GM23248 (cell line): ENCODE data around the gene TSHR. TPM values are rescaled to one million over a fixed set of nuclear protein-coding genes. Genes with fewer than 3 reads are reported as not detected.

Experiments used
- DNase-seq: peaks from one replicate; pipeline ENCODE4 v3.0.0-alpha.2; 2015
- H2AFZ ChIP-seq: fragments of 200-600 bp; sonication (generic); 2 replicates; pipeline ENCODE4 v1.6.1; 2016; ENCODE audit warnings: antibody characterized with exemption
- H3F3A ChIP-seq: fragments of 200-600 bp; sonication (generic); 2 replicates; pipeline ENCODE4 v1.6.1; 2016; ENCODE audit warnings: mild to moderate bottlenecking, antibody characterized with exemption, mixed run types; ENCODE audit not compliant: insufficient read depth
- H3K27ac ChIP-seq: fragments of 200-600 bp; sonication (generic); 2 replicates; pipeline ENCODE4 v1.5.1; 2016; ENCODE audit warnings: mild to moderate bottlenecking
- H3K27me3 ChIP-seq: fragments of 200-600 bp; sonication (generic); replicated peaks from 2 replicates; pipeline ENCODE4 v1.6.1; 2016; ENCODE audit warnings: mild to moderate bottlenecking; ENCODE audit not compliant: insufficient read depth
- H3K36me3 ChIP-seq: fragments of 200-600 bp; sonication (generic); 2 replicates; pipeline ENCODE4 v1.6.1; 2016; ENCODE audit warnings: low read depth, mild to moderate bottlenecking
- H3K4me1 ChIP-seq: fragments of 200-600 bp; sonication (generic); 2 replicates; pipeline ENCODE4 v1.6.1; 2016; ENCODE audit warnings: mild to moderate bottlenecking; ENCODE audit not compliant: insufficient read depth
- H3K4me2 ChIP-seq: fragments of 200-600 bp; sonication (generic); one replicate; pipeline ENCODE4 v1.6.1; 2016; ENCODE audit warnings: mild to moderate bottlenecking; ENCODE audit not compliant: unreplicated experiment
- H3K4me3 ChIP-seq: fragments of 200-600 bp; sonication (generic); 2 replicates; pipeline ENCODE4 v1.5.1; 2016; ENCODE audit warnings: mild to moderate bottlenecking
- H3K79me2 ChIP-seq: fragments of 200-600 bp; sonication (generic); 2 replicates; pipeline ENCODE4 v1.6.1; 2016; ENCODE audit warnings: mild to moderate bottlenecking; ENCODE audit not compliant: insufficient read depth
- H3K9ac ChIP-seq: fragments of 200-600 bp; sonication (generic); 2 replicates; pipeline ENCODE4 v1.6.1; 2016; ENCODE audit warnings: mild to moderate bottlenecking
- H3K9me2 ChIP-seq: fragments of 200-600 bp; sonication (generic); 2 replicates; pipeline ENCODE4 v1.6.1; 2016; ENCODE audit warnings: mixed run types, mild to moderate bottlenecking, moderate library complexity; ENCODE audit not compliant: insufficient read depth
- H3K9me3 ChIP-seq: fragments of 200-600 bp; sonication (generic); one replicate; pipeline ENCODE4 v1.6.1; 2017; ENCODE audit warnings: low read depth
- H4K20me1 ChIP-seq: fragments of 200-600 bp; sonication (generic); 2 replicates; pipeline ENCODE4 v1.6.0; 2016; ENCODE audit not compliant: insufficient read depth
- EZH2 ChIP-seq: fragments of 200-600 bp; sonication (generic); IDR thresholded peaks from 2 replicates; pipeline ENCODE4 v1.6.1; 2018; ENCODE audit warnings: antibody characterized with exemption, mild to moderate bottlenecking; ENCODE audit not compliant: insufficient read depth, poor library complexity, severe bottlenecking
- EZH2phosphoT487 ChIP-seq: fragments of 200-600 bp; sonication (generic); IDR thresholded peaks from 2 replicates; pipeline ENCODE4 v1.6.1; 2018; ENCODE audit warnings: antibody characterized with exemption, moderate library complexity, mild to moderate bottlenecking, low read depth; ENCODE audit not compliant: insufficient read depth
- WGBS, 2 experiments: methylation state at CpG; one replicate each; pipeline ENCODE4 v1.1.6; 2015 to 2017; ENCODE audit warnings: low lambda C conversion rate in 2 of 2, low coverage in 1 of 2; ENCODE audit errors: missing lambda C conversion rate in 2 of 2; 5-methylcytosine and 5-hydroxymethylcytosine counted together
- in situ Hi-C: fragments of 300-500 bp; cut with MboI; formaldehyde crosslinking; loops from 2 replicates; pipeline ENCODE4 v1.15.0; 2020
- polyA plus RNA-seq: library from polyadenylated mRNA; unstranded; fragments of >200 nt; fragmentation: Nextera tagmentation; extraction: Ambion mirVana; gene quantifications from 2 replicates; pipeline ENCODE4 v1.2.1, GENCODE V29; 2016
- total RNA-seq: library from RNA; depleted of rRNA; stranded (reverse); fragments of >200 nt; shearing (Covaris generic); gene quantifications from 2 replicates; pipeline ENCODE4 v1.2.3, GENCODE V29; 2014

Gene TSHR
- total and polyA plus RNA-seq, 2 experiments from 2014 or later = not detected

GRCh38 chr14:80927083-80927989, 28.1 kb upstream of the TSHR start:
- Histone ChIP-seq H3K9me2 (no peaks in the 10 kb centered on the region), H3K27ac (peak overlapping the region; percentile 47), H3F3A (peaks cover 24% of the 10 kb centered on the region), H2AFZ (0 out of 2 replicates have a peak overlapping the region, but pooled peaks have one; percentile 15), H3K9me3 (no peaks in the 10 kb centered on the region), H3K79me2 (peaks cover 16% of the 10 kb centered on the region; the same call in 1 of the 2 replicates), H3K36me3 (no peaks in the 10 kb centered on the region), H4K20me1 (no peaks in the 10 kb centered on the region), H3K4me2 (no peak overlapping the region), H3K4me3 (no peak overlapping the region), H3K9ac (0 out of 2 replicates have a peak overlapping the region, but pooled peaks have one; percentile 12), H3K27me3 (no peaks in the 10 kb centered on the region), H3K4me1 (peaks cover 27% of the 10 kb centered on the region)
- WGBS, 2 experiments = 87 to 93% methylated on average over 8 of the region's 8 CpGs
- in situ Hi-C loops = no loop called here
- DNase-seq = no peak
- TF ChIP-seq EZH2 (no peak), EZH2phosphoT487 (no peak)

DNA sequence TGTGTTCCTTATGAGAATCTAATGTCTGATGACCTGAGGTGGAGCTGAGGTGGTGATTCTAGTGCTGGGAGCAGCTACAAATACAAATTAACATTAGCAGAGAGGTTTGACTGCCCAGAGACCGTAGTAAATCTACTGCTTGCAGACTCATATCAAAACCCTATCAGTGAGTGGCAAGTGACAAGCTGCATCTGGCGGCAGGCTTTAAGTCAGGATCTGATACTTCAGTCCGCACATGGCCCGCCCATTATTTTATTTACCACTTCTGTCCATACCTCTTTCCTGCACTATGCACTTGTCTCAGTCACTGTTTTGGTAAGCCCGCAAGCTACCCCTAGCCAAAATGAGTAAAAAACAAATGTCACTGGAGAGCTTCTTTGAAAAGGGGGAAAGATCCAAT, 25.3 kb upstream of the TSHR start:
- H3K27ac ChIP-seq = no peak overlapping the region

DNA sequence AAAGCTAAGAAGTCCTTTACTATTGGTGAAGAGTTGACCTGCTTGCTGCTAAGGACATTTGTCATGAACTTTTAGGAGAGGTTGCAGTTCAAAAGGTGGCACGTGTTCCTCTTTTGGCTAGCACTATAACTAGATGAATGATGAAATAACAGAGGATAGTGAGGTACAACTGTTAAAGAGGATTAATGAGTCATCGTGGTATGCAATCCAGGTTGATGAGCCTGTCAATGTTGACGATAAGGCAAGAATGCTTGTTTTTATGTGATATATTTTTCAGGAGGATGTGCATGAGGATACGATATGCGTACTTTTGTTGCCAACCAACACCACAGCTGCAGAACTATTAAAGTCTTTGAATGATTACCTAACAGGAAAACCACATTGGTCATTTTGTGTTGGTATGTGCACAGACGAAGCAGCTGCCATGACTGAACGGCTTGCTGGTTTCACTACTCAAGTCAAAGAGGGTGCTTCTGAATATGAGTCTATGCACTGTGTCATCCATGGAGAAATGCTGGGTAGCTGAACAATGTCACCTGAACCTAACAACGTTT, 24.5 kb upstream of the TSHR start:
- no peak for TF ChIP-seq EZH2
- TF ChIP-seq EZH2phosphoT487 = 0 out of 2 replicates have a peak, but pooled peaks have one; percentile 49
- 21 to 25% methylated on average over 8 of the region's 8 CpGs for WGBS, 2 experiments
- peak; percentile 92 for DNase-seq
- Histone ChIP-seq H3K27ac (peak overlapping the region; percentile 46), H2AFZ (no peak overlapping the region), H3K4me1 (peaks cover 27% of the 10 kb centered on the region), H3F3A (peaks cover 25% of the 10 kb centered on the region), H3K4me2 (peak overlapping the region; percentile 67), H3K9me3 (no peaks in the 10 kb centered on the region), H4K20me1 (no peaks in the 10 kb centered on the region), H3K9me2 (no peaks in the 10 kb centered on the region), H3K36me3 (no peaks in the 10 kb centered on the region), H3K9ac (no peak overlapping the region), H3K27me3 (no peaks in the 10 kb centered on the region), H3K4me3 (peak overlapping the region; percentile 8; the same call in 1 of the 2 replicates), H3K79me2 (peaks cover 16% of the 10 kb centered on the region; the same call in 1 of the 2 replicates)
- in situ Hi-C loops = no loop called here

More for the DNA sequence above, 25.3 kb upstream of the TSHR start:
- no peak overlapping the region for H2AFZ ChIP-seq
- H3K4me1 ChIP-seq = peaks cover 27% of the 10 kb centered on the region
- no peaks in the 10 kb centered on the region for H3K27me3 ChIP-seq
- no peaks in the 10 kb centered on the region for H3K9me3 ChIP-seq
- no peak overlapping the region for H3K4me2 ChIP-seq
- in situ Hi-C loops = no loop called here
- DNase-seq = no peak
- TF ChIP-seq EZH2phosphoT487 (no peak), EZH2 (no peak)
- no peaks in the 10 kb centered on the region for H4K20me1 ChIP-seq
- 94% methylated on average over 5 of the region's 5 CpGs for WGBS, 2 experiments
- peaks cover 16% of the 10 kb centered on the region; the same call in 1 of the 2 replicates for H3K79me2 ChIP-seq
- H3K9me2 ChIP-seq = no peaks in the 10 kb centered on the region
- no peak overlapping the region for H3K9ac ChIP-seq
- H3K36me3 ChIP-seq = no peaks in the 10 kb centered on the region
- H3K4me3 ChIP-seq = no peak overlapping the region
- peaks cover 25% of the 10 kb centered on the region for H3F3A ChIP-seq

DNA sequence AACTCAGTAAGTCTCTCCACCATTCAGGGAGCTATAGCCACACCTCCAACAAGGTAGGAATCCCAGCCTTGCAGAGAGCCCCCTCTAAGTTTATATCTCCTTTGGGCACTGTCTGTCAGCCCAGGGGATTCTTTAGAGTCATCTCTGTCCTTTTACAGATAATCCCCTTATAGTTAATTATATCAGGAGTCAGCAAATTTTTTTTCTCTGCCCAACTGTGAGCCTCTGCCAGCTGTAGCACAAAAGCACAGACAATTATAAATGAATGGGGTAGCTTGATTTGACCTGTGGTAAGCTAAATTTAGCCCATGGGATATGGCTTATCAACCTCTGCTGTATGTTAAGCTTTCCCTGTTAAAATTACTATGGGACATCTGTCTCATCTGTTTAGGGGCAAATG, 22.1 kb upstream of the TSHR start:
- Histone ChIP-seq H3K27ac (no peak overlapping the region), H3F3A (peaks cover 20% of the 10 kb centered on the region), H3K4me2 (no peak overlapping the region), H3K9ac (no peak overlapping the region), H3K79me2 (peaks cover 9% of the 10 kb centered on the region; the same call in 1 of the 2 replicates), H2AFZ (no peak overlapping the region), H3K9me2 (no peaks in the 10 kb centered on the region), H3K36me3 (no peaks in the 10 kb centered on the region), H4K20me1 (no peaks in the 10 kb centered on the region), H3K9me3 (no peaks in the 10 kb centered on the region), H3K4me1 (peaks cover 14% of the 10 kb centered on the region), H3K27me3 (no peaks in the 10 kb centered on the region), H3K4me3 (no peak overlapping the region)
- no peak for DNase-seq
- TF ChIP-seq EZH2phosphoT487 = no peak
- TF ChIP-seq EZH2 = no peak
- in situ Hi-C loops = no loop called here
